GM12872 (cell line): ENCODE results near the gene DCXR.

Experiments used
- TF ChIP-seq, protein P1 (sequence below): IDR thresholded peaks from 3 replicates; pipeline ENCODE4 v1.5.1; 2011; ENCODE audit warnings: low read depth, mild to moderate bottlenecking, low read length, moderate library complexity; ENCODE audit not compliant: insufficient read depth

The DCXR gene

DNA sequence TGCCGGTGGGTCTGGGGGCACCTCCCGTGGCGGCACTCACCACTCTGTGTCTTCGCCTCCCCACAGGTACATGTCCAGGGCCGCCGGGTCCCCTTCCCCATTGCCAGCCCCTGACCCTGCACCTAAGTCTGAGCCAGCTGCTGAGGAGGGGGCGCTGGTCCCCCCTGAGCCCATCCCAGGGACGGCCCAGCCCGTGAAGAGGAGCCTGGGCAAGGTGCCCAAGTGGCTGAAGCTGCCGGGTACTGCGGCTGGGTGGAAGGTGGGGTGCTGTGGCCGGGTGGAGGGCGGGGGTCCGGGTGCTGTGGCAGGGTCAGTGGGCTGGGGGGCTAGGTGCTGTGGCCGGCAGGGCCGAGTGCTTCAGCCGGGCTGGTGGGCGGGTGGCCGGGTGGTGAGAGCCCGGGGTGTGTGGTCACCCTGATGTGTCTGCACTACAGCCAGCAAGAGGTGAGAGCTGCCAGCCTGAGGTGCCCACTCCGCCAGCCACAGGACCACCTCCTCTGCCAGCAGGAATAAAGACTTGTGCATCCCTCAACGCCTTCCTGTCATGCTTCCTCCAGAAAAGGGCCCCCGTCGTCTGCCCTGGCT, 20.5 kb downstream of the DCXR start:
- TF ChIP-seq, protein P1, sequence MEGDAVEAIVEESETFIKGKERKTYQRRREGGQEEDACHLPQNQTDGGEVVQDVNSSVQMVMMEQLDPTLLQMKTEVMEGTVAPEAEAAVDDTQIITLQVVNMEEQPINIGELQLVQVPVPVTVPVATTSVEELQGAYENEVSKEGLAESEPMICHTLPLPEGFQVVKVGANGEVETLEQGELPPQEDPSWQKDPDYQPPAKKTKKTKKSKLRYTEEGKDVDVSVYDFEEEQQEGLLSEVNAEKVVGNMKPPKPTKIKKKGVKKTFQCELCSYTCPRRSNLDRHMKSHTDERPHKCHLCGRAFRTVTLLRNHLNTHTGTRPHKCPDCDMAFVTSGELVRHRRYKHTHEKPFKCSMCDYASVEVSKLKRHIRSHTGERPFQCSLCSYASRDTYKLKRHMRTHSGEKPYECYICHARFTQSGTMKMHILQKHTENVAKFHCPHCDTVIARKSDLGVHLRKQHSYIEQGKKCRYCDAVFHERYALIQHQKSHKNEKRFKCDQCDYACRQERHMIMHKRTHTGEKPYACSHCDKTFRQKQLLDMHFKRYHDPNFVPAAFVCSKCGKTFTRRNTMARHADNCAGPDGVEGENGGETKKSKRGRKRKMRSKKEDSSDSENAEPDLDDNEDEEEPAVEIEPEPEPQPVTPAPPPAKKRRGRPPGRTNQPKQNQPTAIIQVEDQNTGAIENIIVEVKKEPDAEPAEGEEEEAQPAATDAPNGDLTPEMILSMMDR = no peak

DNA sequence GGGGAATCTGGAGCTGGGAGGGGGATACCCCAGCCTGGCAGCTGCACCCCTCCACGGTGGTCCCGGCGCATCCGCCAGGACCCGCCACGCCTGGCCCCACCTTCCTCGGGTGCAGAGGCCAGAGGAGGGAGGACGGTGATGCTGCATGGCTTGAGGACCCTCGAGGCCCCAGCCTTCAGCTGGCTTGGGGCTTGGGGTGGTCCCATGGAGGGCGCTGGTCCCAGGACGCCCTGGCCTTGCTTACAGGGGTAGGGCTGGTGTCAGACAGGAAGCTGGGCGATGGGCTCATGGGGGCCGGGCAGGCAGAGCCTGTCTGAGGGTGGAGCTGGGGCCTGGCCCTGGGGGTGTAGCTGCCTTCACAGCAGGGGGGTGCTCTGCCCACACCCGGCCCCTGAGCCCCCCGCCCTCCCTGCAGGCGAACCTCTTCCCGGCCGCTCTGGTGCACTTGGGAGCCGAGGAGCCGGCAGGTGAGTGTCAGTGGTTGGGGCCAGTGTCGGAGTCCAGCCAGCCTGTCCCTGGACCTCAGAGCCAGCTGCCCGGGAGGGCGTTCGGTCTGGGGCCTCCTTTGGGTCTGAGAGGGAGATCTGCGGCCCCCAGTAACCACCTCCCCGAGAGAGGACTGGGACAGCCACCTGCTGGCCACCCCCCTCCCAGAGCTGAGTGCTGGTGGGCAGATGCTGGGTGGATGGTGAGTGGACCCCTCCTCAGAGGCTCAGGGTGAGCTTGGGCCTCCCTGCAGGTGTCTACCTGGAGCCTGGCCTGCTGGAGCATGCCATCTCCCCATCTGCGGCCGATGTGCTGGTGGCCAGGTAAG, 21.2 kb downstream of the DCXR start:
- TF ChIP-seq, protein P1 = no peak

DNA sequence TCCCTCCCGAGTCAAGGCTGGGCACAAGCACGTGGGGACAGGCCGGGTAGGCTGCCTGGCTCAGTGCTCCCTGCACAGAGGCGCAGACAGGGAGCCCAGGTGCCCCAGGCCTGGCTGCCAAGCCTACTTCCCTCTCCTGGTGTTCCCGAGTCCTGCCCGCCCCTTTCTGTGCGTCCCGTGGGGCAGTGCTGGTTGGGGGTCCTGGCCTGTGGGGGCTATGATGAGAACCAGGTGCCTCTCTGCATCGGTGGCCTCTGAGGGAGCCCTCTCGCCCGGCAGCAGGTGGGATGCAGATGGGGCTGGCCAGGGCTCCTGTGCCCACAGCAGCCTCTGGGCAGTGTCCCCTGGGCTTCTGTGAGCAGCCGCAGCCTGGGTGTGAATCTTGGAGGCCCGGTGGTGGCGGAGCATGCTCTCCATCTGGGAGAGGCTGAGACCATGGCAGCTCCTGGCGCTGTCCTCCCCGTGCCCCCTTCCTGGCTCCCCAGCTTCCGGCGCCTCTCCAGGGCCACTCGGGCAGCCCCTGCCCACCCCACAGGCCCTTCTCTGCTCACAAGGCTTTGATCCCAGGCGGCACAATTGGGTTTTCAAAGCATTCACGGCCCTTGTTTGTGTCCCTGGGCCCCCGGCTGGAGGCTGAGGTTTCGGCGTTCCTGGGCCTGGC, 22.1 kb downstream of the DCXR start:
- TF ChIP-seq, protein P1 = no peak

DNA sequence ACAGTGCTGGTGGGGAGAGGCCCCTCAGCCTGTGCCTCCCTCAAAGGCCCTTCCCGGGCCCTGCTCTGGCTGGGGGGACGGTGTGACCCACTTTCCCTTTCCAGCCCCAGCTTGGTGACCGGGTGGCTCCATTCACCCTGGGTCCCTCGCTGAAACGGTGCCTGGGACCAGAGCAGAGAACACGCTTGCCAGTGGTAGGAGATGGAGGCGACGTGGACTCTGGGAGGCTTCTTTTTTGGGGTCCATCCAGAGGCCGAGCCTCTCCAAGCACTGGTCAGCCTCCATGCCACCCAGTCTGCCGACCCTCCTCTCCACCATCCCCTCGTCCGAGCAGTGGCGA, 22.6 kb downstream of the DCXR start:
- TF ChIP-seq, protein P1 = no peak

DNA sequence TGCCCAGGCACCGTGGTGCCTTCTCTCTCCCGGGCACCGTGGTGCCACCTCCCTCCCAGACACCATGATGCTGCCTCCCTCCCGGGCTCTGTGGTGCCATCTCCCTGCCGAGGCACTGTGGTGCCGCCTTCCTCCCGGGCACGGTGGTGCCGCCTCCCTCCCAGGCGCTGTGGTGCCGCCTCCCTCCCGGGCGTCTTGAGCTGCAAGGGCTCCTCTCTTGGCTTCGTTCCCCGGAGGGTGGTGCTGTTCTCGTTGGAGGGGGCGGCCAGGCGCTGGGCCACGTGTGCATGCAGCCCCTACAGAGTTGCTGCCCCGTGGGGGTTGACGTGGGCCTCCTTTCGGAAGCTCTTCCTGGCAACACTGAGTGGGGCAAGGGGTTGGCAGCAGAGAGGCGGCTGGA, 23.1 kb downstream of the DCXR start:
- TF ChIP-seq, protein P1 = no peak

DNA sequence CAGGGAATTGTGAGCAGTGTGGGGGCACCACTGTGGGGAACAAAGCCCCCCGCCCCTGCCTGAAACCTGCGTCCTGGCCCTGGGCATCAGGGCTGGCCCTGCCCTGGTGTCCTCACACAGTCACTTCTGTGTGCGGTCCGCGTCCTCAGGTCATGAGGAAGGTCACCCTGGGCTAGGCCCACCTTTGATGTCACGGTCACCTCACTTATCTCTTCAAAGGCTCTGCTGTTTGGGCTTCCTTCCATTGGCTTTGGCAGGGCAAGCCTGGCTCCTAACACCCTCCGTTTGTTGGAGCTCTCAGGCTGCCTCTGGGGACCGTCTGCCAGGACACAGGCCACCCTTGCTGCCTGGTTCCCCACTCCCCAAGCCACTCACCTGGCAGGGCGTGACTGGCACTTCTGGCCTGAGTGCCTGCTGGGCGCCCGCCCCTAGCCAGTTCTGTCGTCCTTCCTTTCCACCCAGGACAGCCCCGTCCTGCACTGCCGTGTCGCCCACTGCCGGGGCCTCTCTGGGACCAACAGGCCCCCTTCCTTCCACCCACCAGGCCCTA, 23.6 kb downstream of the DCXR start:
- TF ChIP-seq, protein P1 = no peak

DNA sequence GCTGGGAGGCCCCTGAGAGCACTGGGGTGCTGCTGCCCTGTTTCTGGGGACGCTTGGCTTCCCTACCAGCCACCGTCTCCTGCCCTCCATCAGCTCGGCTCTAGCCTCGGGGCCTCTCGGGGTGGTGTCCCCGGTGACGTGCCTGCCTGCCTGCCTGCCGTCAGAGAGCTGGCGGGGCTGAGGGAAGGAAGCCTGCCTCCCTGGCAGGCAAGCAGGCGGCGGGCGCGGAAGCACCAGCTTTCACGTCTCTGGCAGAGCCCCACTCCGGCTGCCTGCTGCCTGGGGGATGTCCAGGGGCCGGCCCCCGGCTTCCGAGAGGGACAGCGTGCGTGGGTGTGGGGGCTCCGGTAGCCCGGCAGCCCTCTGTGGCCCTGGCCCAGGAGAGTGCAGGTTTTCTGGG, 24.2 kb downstream of the DCXR start:
- TF ChIP-seq, protein P1 = no peak
